ENCODE measurements around the gene ALS2. TPM values are rescaled to one million over a fixed set of nuclear protein-coding genes. Genes with fewer than 3 reads are reported as not detected.

ALS2 gene
- total RNA-seq, 1 experiment from 2014 or later, result 47.5 TPM

DNA sequence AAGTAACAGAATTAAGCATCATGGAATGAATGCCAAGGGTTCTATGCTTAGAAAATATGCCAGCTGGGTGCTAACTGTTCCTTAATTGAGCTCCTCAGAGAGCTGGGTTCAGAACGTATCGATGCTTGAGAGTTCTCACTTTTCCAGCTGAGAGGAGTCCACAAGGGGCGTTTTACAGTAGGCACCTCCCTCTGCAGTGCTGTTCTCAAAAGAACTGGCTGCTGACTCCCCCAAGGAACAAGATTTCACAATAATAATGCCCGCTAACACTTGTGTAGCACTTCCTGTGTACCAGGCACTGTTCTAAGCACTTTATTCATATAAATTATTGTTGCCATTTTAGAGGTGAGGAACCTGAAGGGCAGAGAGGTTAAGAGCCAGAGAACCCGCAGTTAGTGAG lies 119.4 kb downstream of the ALS2 start:
- DNase-seq (ENCODE audit: low read depth, low spot score) (no peak), ATAC-seq (no peak)
- Histone ChIP-seq H3K36me3 (ENCODE audit: control insufficient read depth, insufficient read depth, low read length) (no peaks in the 10 kb centered on the region), H3K9me3 (ENCODE audit: control insufficient read depth, insufficient read depth, low read depth, low read length) (no peaks in the 10 kb centered on the region), H3K27me3 (ENCODE audit: control insufficient read depth, insufficient read depth, low read length) (no peaks in the 10 kb centered on the region), H3K27ac (ENCODE audit: low read length) (no peak overlapping the region), H3K4me1 (ENCODE audit: control insufficient read depth, insufficient read depth, low read length) (no peaks in the 10 kb centered on the region), H3K4me3 (ENCODE audit: low read depth in 2 of 2, low read length in 2 of 2) (no peak overlapping the region)
- in situ Hi-C loops (cut with HindIII; ENCODE audit: low pct_unique_long_range_greater_than_20kb, low sequenced_read_pairs), result no loop called here
- no TSS peak for BruUV-seq (replicated peaks)
- TF ChIP-seq, protein P1, sequence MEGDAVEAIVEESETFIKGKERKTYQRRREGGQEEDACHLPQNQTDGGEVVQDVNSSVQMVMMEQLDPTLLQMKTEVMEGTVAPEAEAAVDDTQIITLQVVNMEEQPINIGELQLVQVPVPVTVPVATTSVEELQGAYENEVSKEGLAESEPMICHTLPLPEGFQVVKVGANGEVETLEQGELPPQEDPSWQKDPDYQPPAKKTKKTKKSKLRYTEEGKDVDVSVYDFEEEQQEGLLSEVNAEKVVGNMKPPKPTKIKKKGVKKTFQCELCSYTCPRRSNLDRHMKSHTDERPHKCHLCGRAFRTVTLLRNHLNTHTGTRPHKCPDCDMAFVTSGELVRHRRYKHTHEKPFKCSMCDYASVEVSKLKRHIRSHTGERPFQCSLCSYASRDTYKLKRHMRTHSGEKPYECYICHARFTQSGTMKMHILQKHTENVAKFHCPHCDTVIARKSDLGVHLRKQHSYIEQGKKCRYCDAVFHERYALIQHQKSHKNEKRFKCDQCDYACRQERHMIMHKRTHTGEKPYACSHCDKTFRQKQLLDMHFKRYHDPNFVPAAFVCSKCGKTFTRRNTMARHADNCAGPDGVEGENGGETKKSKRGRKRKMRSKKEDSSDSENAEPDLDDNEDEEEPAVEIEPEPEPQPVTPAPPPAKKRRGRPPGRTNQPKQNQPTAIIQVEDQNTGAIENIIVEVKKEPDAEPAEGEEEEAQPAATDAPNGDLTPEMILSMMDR (IDR thresholded peaks at IDR 0.05), result no peak
- TF ChIP-seq POLR2AphosphoS5 (IDR thresholded peaks at IDR 0.05; ENCODE audit: low read depth, low read length) (no peak), SIN3A (IDR thresholded peaks at IDR 0.05; ENCODE audit: borderline replicate concordance, insufficient read depth, low read depth, low read length) (no peak), TCF7L2 (IDR thresholded peaks at IDR 0.05; ENCODE audit: low read depth, low read length) (no peak)
- TF ChIP-seq, protein P2, sequence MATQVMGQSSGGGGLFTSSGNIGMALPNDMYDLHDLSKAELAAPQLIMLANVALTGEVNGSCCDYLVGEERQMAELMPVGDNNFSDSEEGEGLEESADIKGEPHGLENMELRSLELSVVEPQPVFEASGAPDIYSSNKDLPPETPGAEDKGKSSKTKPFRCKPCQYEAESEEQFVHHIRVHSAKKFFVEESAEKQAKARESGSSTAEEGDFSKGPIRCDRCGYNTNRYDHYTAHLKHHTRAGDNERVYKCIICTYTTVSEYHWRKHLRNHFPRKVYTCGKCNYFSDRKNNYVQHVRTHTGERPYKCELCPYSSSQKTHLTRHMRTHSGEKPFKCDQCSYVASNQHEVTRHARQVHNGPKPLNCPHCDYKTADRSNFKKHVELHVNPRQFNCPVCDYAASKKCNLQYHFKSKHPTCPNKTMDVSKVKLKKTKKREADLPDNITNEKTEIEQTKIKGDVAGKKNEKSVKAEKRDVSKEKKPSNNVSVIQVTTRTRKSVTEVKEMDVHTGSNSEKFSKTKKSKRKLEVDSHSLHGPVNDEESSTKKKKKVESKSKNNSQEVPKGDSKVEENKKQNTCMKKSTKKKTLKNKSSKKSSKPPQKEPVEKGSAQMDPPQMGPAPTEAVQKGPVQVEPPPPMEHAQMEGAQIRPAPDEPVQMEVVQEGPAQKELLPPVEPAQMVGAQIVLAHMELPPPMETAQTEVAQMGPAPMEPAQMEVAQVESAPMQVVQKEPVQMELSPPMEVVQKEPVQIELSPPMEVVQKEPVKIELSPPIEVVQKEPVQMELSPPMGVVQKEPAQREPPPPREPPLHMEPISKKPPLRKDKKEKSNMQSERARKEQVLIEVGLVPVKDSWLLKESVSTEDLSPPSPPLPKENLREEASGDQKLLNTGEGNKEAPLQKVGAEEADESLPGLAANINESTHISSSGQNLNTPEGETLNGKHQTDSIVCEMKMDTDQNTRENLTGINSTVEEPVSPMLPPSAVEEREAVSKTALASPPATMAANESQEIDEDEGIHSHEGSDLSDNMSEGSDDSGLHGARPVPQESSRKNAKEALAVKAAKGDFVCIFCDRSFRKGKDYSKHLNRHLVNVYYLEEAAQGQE (IDR thresholded peaks at IDR 0.05; ENCODE audit: insufficient read depth in 1 of 2, low read depth in 2 of 2, low read length in 1 of 2), result no peak
- ChIA-PET POLR2A (no interaction called here), CTCF (no interaction called here)
- intact Hi-C loops (cut with micrococcal nuclease; ENCODE audit: unreplicated experiment), result no loop called here

DNA sequence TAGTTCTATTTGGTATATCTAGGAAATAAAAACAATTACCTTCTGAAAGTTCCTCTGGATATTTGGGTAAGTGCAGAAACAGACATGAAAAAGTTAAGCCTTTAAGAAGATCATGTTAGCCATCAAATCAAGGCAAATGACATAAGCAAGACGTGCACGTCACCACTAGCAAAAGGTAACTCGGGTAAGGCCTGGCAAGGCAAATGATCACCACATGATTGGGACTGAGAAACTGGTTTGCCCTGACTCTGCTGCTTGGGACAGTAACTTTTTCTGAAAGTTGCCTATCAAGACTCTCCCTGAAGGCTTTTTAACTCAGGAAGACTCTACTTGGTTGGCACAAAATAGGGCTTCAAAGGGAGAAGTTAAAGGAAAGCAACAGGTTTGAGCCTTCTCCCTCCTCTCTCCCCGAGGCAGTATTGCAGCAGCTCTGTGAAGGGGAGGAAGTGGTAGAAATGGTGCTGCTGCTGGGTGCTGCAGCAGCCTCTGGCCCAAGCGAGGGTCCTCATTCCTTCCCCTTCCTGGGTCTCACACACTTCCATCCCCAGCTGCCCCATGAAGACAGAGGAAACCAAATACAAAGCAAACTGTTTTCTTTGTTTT lies 120.3 kb downstream of the ALS2 start:
- POLR2A ChIA-PET, result no interaction called here

DNA sequence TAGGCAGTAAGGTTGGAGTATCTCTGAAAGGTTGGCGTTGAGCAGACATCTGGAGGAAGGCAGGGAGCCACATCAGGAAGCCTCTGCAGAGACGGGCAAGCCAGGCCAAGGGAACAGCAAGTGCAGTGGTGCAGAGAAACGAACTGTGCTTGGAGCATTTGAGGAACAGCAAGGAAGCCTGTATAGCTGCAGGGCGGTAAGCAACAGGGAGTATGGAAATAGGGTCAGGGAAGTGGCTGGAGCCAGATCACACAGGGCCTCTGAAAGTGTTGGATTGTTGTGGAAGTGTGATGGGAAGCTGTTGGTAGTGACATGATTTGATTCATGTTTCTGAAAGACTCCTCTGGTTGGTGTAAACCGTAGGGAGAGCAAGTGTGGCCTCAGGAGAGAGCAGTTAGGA lies 124.0 kb downstream of the ALS2 start:
- CTCF ChIA-PET, result interaction anchor here (0.6 kb wide), 1 partner anchor 204 kb away, joined by 5 read pairs; no protein-coding TSS in a partner anchor
- no peak; the same call in 1 of the 2 replicates for ATAC-seq

More for the DNA sequence above, 120.3 kb downstream of the ALS2 start:
- Histone ChIP-seq H3K27me3 (ENCODE audit: control insufficient read depth, insufficient read depth, low read length) (no peaks in the 10 kb centered on the region), H3K27ac (ENCODE audit: low read length) (no peak overlapping the region), H3K36me3 (ENCODE audit: control insufficient read depth, insufficient read depth, low read length) (no peaks in the 10 kb centered on the region), H3K4me1 (ENCODE audit: control insufficient read depth, insufficient read depth, low read length) (no peaks in the 10 kb centered on the region), H3K4me3 (ENCODE audit: low read depth in 2 of 2, low read length in 2 of 2) (no peak overlapping the region), H3K9me3 (ENCODE audit: control insufficient read depth, insufficient read depth, low read depth, low read length) (no peaks in the 10 kb centered on the region)
- no peak for ATAC-seq
- CTCF ChIA-PET, result no interaction called here
- intact Hi-C loops (cut with micrococcal nuclease; ENCODE audit: unreplicated experiment) (no loop called here), in situ Hi-C loops (cut with HindIII; ENCODE audit: low pct_unique_long_range_greater_than_20kb, low sequenced_read_pairs) (no loop called here)
- no TSS peak for BruUV-seq (replicated peaks)
- no peak for TF ChIP-seq POLR2AphosphoS5 (IDR thresholded peaks at IDR 0.05; ENCODE audit: low read depth, low read length)
- DNase-seq (ENCODE audit: low read depth, low spot score), result no peak

More for the DNA sequence above, 124.0 kb downstream of the ALS2 start:
- H3K27me3 ChIP-seq (ENCODE audit: control insufficient read depth, insufficient read depth, low read length), result no peaks in the 10 kb centered on the region
- BruUV-seq (replicated peaks), result no TSS peak
- no peak overlapping the region for H3K27ac ChIP-seq (ENCODE audit: low read length)
- H3K4me1 ChIP-seq (ENCODE audit: control insufficient read depth, insufficient read depth, low read length), result no peaks in the 10 kb centered on the region
- intact Hi-C loops (cut with micrococcal nuclease; ENCODE audit: unreplicated experiment), result no loop called here
- TF ChIP-seq, protein P2 (IDR thresholded peaks at IDR 0.05; ENCODE audit: insufficient read depth in 1 of 2, low read depth in 2 of 2, low read length in 1 of 2), result no peak
- TF ChIP-seq, protein P1 (IDR thresholded peaks at IDR 0.05), result no peak
- TF ChIP-seq POLR2AphosphoS5 (IDR thresholded peaks at IDR 0.05; ENCODE audit: low read depth, low read length), result no peak
- TF ChIP-seq TCF7L2 (IDR thresholded peaks at IDR 0.05; ENCODE audit: low read depth, low read length), result no peak
- TF ChIP-seq SIN3A (IDR thresholded peaks at IDR 0.05; ENCODE audit: borderline replicate concordance, insufficient read depth, low read depth, low read length), result no peak
- H3K36me3 ChIP-seq (ENCODE audit: control insufficient read depth, insufficient read depth, low read length), result no peaks in the 10 kb centered on the region
- no peaks in the 10 kb centered on the region for H3K9me3 ChIP-seq (ENCODE audit: control insufficient read depth, insufficient read depth, low read depth, low read length)
- POLR2A ChIA-PET, result no interaction called here
- no peak for DNase-seq (ENCODE audit: low read depth, low spot score)
- in situ Hi-C loops (cut with HindIII; ENCODE audit: low pct_unique_long_range_greater_than_20kb, low sequenced_read_pairs), result no loop called here
- H3K4me3 ChIP-seq (ENCODE audit: low read depth in 2 of 2, low read length in 2 of 2), result no peak overlapping the region

Data from Panc1 (cell line).